ENCODE results near the gene OVCA2. TPM values are rescaled to one million over a fixed set of nuclear protein-coding genes. Genes with fewer than 3 reads are reported as not detected.

OVCA2 gene
- total and polyA plus RNA-seq, 3 donors from 2014 or later = 46.3 to 55.1 (median 46.3) TPM

- Histone ChIP-seq H3K4me1 (peaks cover 42% of the 10 kb centered on the region), H3K36me3 (ENCODE audit: low read depth, missing control alignments) (no peaks in the 10 kb centered on the region), H3K4me3 (no peak overlapping the region), H3K9me3 (no peaks in the 10 kb centered on the region), H3K27me3 (no peaks in the 10 kb centered on the region), H3K27ac (peak overlapping the region; percentile 42 to 78)
- WGBS, 2 donors = 55 to 60% methylated on average over 13 of the region's 13 CpGs
- no peak for TF ChIP-seq POLR2A (IDR thresholded peaks at IDR 0.05)
- TF ChIP-seq, protein P1, sequence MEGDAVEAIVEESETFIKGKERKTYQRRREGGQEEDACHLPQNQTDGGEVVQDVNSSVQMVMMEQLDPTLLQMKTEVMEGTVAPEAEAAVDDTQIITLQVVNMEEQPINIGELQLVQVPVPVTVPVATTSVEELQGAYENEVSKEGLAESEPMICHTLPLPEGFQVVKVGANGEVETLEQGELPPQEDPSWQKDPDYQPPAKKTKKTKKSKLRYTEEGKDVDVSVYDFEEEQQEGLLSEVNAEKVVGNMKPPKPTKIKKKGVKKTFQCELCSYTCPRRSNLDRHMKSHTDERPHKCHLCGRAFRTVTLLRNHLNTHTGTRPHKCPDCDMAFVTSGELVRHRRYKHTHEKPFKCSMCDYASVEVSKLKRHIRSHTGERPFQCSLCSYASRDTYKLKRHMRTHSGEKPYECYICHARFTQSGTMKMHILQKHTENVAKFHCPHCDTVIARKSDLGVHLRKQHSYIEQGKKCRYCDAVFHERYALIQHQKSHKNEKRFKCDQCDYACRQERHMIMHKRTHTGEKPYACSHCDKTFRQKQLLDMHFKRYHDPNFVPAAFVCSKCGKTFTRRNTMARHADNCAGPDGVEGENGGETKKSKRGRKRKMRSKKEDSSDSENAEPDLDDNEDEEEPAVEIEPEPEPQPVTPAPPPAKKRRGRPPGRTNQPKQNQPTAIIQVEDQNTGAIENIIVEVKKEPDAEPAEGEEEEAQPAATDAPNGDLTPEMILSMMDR (IDR thresholded peaks at IDR 0.05) = peak in 1 of 3 experiments; percentile 10
- no peak for DNase-seq
- intact Hi-C loops (cut with DNase I; ENCODE audit: low total_unique reads) = no loop called here
Measured at GRCh38 chr17:2075336-2076086, 33.7 kb downstream of the OVCA2 start.

GRCh38 chr17:2076087-2076984, 34.5 kb downstream of the OVCA2 start:
- TF ChIP-seq, protein P1 (IDR thresholded peaks at IDR 0.05) = no peak
- TF ChIP-seq POLR2A (IDR thresholded peaks at IDR 0.05) = no peak
- Histone ChIP-seq H3K9me3 (no peaks in the 10 kb centered on the region), H3K27me3 (no peaks in the 10 kb centered on the region), H3K27ac (peak overlapping the region; percentile 42 to 78), H3K4me3 (no peak overlapping the region), H3K36me3 (ENCODE audit: low read depth, missing control alignments) (no peaks in the 10 kb centered on the region), H3K4me1 (peaks cover 37% of the 10 kb centered on the region)
- WGBS, 2 donors = 61 to 65% methylated on average over 17 of the region's 17 CpGs
- no peak for DNase-seq
- intact Hi-C loops (cut with DNase I; ENCODE audit: low total_unique reads) = no loop called here

DNA sequence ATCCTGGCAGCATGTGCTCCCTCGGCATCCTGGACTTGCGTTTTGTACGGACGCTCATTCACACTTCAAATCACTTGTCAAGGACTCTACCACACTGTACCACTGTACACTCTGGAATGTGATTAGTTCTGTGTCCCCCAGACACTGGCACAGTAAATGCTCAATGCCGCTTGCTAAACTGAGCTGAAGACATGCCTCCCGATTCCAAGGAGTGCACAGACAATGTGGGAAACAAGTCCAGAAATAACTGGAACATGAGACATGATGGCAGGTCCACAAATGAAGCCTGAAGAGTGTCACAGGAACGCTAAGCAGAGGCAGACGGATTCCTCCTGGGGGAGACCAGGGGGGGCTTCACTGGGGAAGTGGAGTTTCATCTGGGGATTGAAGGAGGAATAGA, 35.2 kb downstream of the OVCA2 start:
- Histone ChIP-seq H3K4me3 (no peak overlapping the region), H3K27me3 (no peaks in the 10 kb centered on the region), H3K36me3 (ENCODE audit: low read depth, missing control alignments) (no peaks in the 10 kb centered on the region), H3K27ac (peak overlapping the region in 1 of 2 donors; percentile 78), H3K9me3 (no peaks in the 10 kb centered on the region), H3K4me1 (peaks cover 34% of the 10 kb centered on the region)
- intact Hi-C loops (cut with DNase I; ENCODE audit: low total_unique reads) = no loop called here
- no peak for DNase-seq
- WGBS, 2 donors = 66 to 86% methylated on average over 8 of the region's 8 CpGs
- TF ChIP-seq POLR2A (IDR thresholded peaks at IDR 0.05) = no peak
- TF ChIP-seq, protein P1 (IDR thresholded peaks at IDR 0.05) = no peak

- no peaks in the 10 kb centered on the region for H3K36me3 ChIP-seq (ENCODE audit: low read depth, missing control alignments)
- 83 to 97% methylated on average over 9 of the region's 9 CpGs for WGBS, 2 donors
- TF ChIP-seq POLR2A (IDR thresholded peaks at IDR 0.05) = no peak
- TF ChIP-seq, protein P1 (IDR thresholded peaks at IDR 0.05) = no peak
- peaks cover 56% of the 10 kb centered on the region for H3K4me1 ChIP-seq
- no peaks in the 10 kb centered on the region for H3K9me3 ChIP-seq
- H3K4me3 ChIP-seq = no peak overlapping the region
- intact Hi-C loops (cut with DNase I; ENCODE audit: low total_unique reads) = no loop called here
- H3K27ac ChIP-seq = peak overlapping the region; percentile 16 to 82
- H3K27me3 ChIP-seq = no peaks in the 10 kb centered on the region
- no peak for DNase-seq
Measured at GRCh38 chr17:2081564-2081963, 39.7 kb downstream of the OVCA2 start.

All from testis (tissue), 3 donors.